Smooth muscle cell (in vitro differentiated cells): ENCODE results near the gene SVOPL. TPM values are rescaled to one million over a fixed set of nuclear protein-coding genes. Genes with fewer than 3 reads are reported as not detected.

Experiments used
- DNase-seq: peaks from one replicate; lab custom pipeline; 2025; ENCODE audit not compliant: unreplicated experiment; lab: John Stamatoyannopoulos, UW
- H2AFZ ChIP-seq: fragments of 200-600 bp; sonication (generic); 2 replicates; pipeline ENCODE4 v1.6.0; 2016; ENCODE audit warnings: antibody characterized with exemption, low read depth, mild to moderate bottlenecking
- H3F3A ChIP-seq: fragments of 200-600 bp; sonication (generic); 2 replicates; pipeline ENCODE4 v1.6.0; 2017; ENCODE audit warnings: antibody characterized with exemption, low read depth
- H3K27ac ChIP-seq: fragments of 200-600 bp; sonication (generic); 2 replicates; pipeline ENCODE4 v1.5.1; 2016; ENCODE audit warnings: low read depth, mild to moderate bottlenecking
- H3K27me3 ChIP-seq: fragments of 200-600 bp; sonication (generic); 2 replicates; pipeline ENCODE4 v1.6.1; 2016; ENCODE audit warnings: low read depth, mild to moderate bottlenecking
- H3K36me3 ChIP-seq: fragments of 200-600 bp; sonication (generic); 2 replicates; pipeline ENCODE4 v1.5.1; 2016; ENCODE audit warnings: low read depth
- H3K4me1 ChIP-seq: fragments of 200-600 bp; sonication (generic); 2 replicates; pipeline ENCODE4 v1.5.1; 2016; ENCODE audit warnings: low read depth
- H3K4me2 ChIP-seq: fragments of 200-600 bp; sonication (generic); 2 replicates; pipeline ENCODE4 v1.6.0; 2016; ENCODE audit warnings: mild to moderate bottlenecking
- H3K4me3 ChIP-seq: fragments of 200-600 bp; sonication (generic); 2 replicates; pipeline ENCODE4 v1.5.1; 2016; ENCODE audit warnings: mild to moderate bottlenecking
- H3K79me2 ChIP-seq: fragments of 200-600 bp; sonication (generic); 2 replicates; pipeline ENCODE4 v1.6.0; 2016; ENCODE audit warnings: low read depth, mild to moderate bottlenecking
- H3K9ac ChIP-seq: fragments of 200-600 bp; sonication (generic); 2 replicates; pipeline ENCODE4 v1.6.0; 2016; ENCODE audit warnings: low read depth
- H3K9me3 ChIP-seq: fragments of 200-600 bp; sonication (generic); replicated peaks from 2 replicates; pipeline ENCODE4 v1.5.1; 2016; ENCODE audit warnings: low read depth
- H4K20me1 ChIP-seq: fragments of 200-600 bp; sonication (generic); 2 replicates; pipeline ENCODE4 v1.6.0; 2016; ENCODE audit warnings: low read depth
- CTCF ChIP-seq: fragments of 200-600 bp; sonication (generic); IDR thresholded peaks from 2 replicates; pipeline ENCODE4 v1.5.1; 2017; ENCODE audit warnings: borderline replicate concordance, mild to moderate bottlenecking, antibody characterized with exemption; ENCODE audit not compliant: insufficient read depth, poor library complexity, severe bottlenecking
- WGBS: methylation state at CpG from one replicate; pipeline ENCODE4 v1.1.7; 2016; ENCODE audit warnings: low lambda C conversion rate; 5-methylcytosine and 5-hydroxymethylcytosine counted together
- polyA plus RNA-seq: library from polyadenylated mRNA; unstranded; fragments of >200 nt; fragmentation: Nextera tagmentation; extraction: Ambion mirVana; gene quantifications from 2 replicates; pipeline ENCODE4 v1.2.1, GENCODE V29; 2016
- small RNA-seq: library from RNA; depleted of rRNA; stranded (forward); fragments of <200 nt; gene quantifications from one replicate; pipeline ENCODE3, GENCODE V24; 2014
- total RNA-seq: library from RNA; depleted of rRNA; stranded (reverse); fragments of >200 nt; gene quantifications from 2 replicates; pipeline ENCODE4 v1.2.3, GENCODE V29; 2014

Gene SVOPL
- total and polyA plus RNA-seq, 2 experiments from 2014 or later: not detected

- Histone ChIP-seq H3K4me3 (no peak overlapping the region), H4K20me1 (no peaks in the 10 kb centered on the region), H3K27ac (no peak overlapping the region), H3K4me1 (peaks cover 4% of the 10 kb centered on the region), H3K4me2 (no peak overlapping the region), H2AFZ (no peak overlapping the region), H3K9me3 (peaks cover 3% of the 10 kb centered on the region), H3K79me2 (peaks cover 35% of the 10 kb centered on the region), H3K27me3 (no peaks in the 10 kb centered on the region), H3K9ac (no peak overlapping the region), H3K36me3 (peaks cover 27% of the 10 kb centered on the region), H3F3A (no peaks in the 10 kb centered on the region)
- DNase-seq: no peak
- 96% methylated on average over 2 of the region's 2 CpGs for WGBS
- no peak for TF ChIP-seq CTCF
These were observed 154.3 kb downstream of the SVOPL start for GRCh38 chr7:138546829-138547228.

GRCh38 chr7:138546064-138546619, 155.0 kb downstream of the SVOPL start:
- no peak for TF ChIP-seq CTCF
- WGBS: 97% methylated on average over 5 of the region's 5 CpGs
- no peak overlapping the region for H3K4me2 ChIP-seq
- H3K4me1 ChIP-seq: peaks cover 4% of the 10 kb centered on the region
- no peak for DNase-seq
- peaks cover 40% of the 10 kb centered on the region for H3K79me2 ChIP-seq
- H2AFZ ChIP-seq: no peak overlapping the region
- peaks cover 23% of the 10 kb centered on the region for H3K36me3 ChIP-seq
- H3K27me3 ChIP-seq: no peaks in the 10 kb centered on the region
- no peaks in the 10 kb centered on the region for H3F3A ChIP-seq
- H3K27ac ChIP-seq: no peak overlapping the region
- no peak overlapping the region for H3K4me3 ChIP-seq
- no peak overlapping the region for H3K9ac ChIP-seq
- no peaks in the 10 kb centered on the region for H4K20me1 ChIP-seq
- no peaks in the 10 kb centered on the region for H3K9me3 ChIP-seq

- no peak overlapping the region for H2AFZ ChIP-seq
- no peaks in the 10 kb centered on the region for H4K20me1 ChIP-seq
- H3F3A ChIP-seq: no peaks in the 10 kb centered on the region
- 91% methylated on average over 6 of the region's 6 CpGs for WGBS
- no peaks in the 10 kb centered on the region for H3K9me3 ChIP-seq
- H3K4me2 ChIP-seq: no peak overlapping the region
- TF ChIP-seq CTCF: no peak
- peaks cover 4% of the 10 kb centered on the region for H3K4me1 ChIP-seq
- H3K27ac ChIP-seq: no peak overlapping the region
- H3K27me3 ChIP-seq: no peaks in the 10 kb centered on the region
- no peak for DNase-seq
- no peak overlapping the region for H3K9ac ChIP-seq
- H3K79me2 ChIP-seq: peaks cover 40% of the 10 kb centered on the region
- H3K4me3 ChIP-seq: no peak overlapping the region
- peaks cover 27% of the 10 kb centered on the region for H3K36me3 ChIP-seq
These were observed 156.0 kb downstream of the SVOPL start for GRCh38 chr7:138545123-138545522.

Small RNAs within 50 kb of the gene (small RNA-seq; reads per million reads assigned to genes)
- not detected for gene RF00561

Other genes with a start within 250 kb of the SVOPL start
- 52.1 and 60.7 TPM in 2 replicates for gene TRIM24, start 241.1 kb downstream of the SVOPL start, total RNA-seq
- gene TRIM24, start 241.1 kb downstream of the SVOPL start, polyA plus RNA-seq: 24.9 and 39.9 TPM in 2 replicates
- gene TMEM213, start 96.6 kb upstream of the SVOPL start, total RNA-seq: not detected in 2 replicates
- not detected in 2 replicates for gene TMEM213, start 96.6 kb upstream of the SVOPL start, polyA plus RNA-seq
- 0.40 TPM in 1 of 2 replicates, not detected in the other for gene ATP6V0A4, start 96.8 kb upstream of the SVOPL start, total RNA-seq
- gene ATP6V0A4, start 96.8 kb upstream of the SVOPL start, polyA plus RNA-seq: not detected in 2 replicates